Activated T-cell treated with anti-CD3 and anti-CD28 coated beads, Interleukin-2, amount 50 U/mL, for 72 hours (primary cell): ENCODE measurements around the gene RBMS3. TPM values are rescaled to one million over a fixed set of nuclear protein-coding genes. Genes with fewer than 3 reads are reported as not detected.
"Not testable (repeated sequence)": the region's sequence is repeated elsewhere in the genome, so short reads cannot be mapped to it uniquely, and the experiment has no call there.

ENCODE experiments used
- ATAC-seq, 2 donors: fragments of 150-1000 bp; cut with Tn5 transposase; replicated peaks in 1 of 2; 2 replicates each; pipeline ENCODE4 v1.10.0; 2021; ENCODE audit warnings: moderate library complexity in 2 of 2, mild to moderate bottlenecking in 1 of 2
- DNase-seq, 2 donors: peaks; one replicate each; pipeline ENCODE4 v3.0.0; 2021 to 2022; ENCODE audit warnings: mixed read lengths in 1 of 2
- H3K27ac Mint-ChIP-seq: one replicate; pipeline ENCODE4 v1.8.0; 2022; ENCODE audit warnings: mild to moderate bottlenecking, moderate library complexity, mixed read lengths
- H3K27me3 Mint-ChIP-seq: one replicate; pipeline ENCODE4 v1.8.0; 2022; ENCODE audit warnings: low read depth, mixed read lengths
- H3K36me3 Mint-ChIP-seq, 2 donors: one replicate each; pipeline ENCODE4 v1.8.0; 2022; ENCODE audit warnings: mixed read lengths in 2 of 2, mild to moderate bottlenecking in 1 of 2; ENCODE audit not compliant: insufficient read depth in 2 of 2
- H3K4me1 Mint-ChIP-seq: one replicate; pipeline ENCODE4 v1.8.0; 2022; ENCODE audit warnings: low read depth, mixed read lengths
- H3K4me3 Mint-ChIP-seq, 2 donors: one replicate each; pipeline ENCODE4 v1.8.0; 2022; ENCODE audit warnings: mild to moderate bottlenecking in 2 of 2, mixed read lengths in 2 of 2, moderate library complexity in 2 of 2
- H3K9me3 Mint-ChIP-seq, 2 donors: one replicate each; pipeline ENCODE4 v1.8.0; 2022; ENCODE audit warnings: mixed read lengths in 2 of 2
- total RNA-seq, 2 donors: library from RNA; stranded (reverse); gene quantifications; one replicate each; pipeline ENCODE4 v1.2.3, GENCODE V29; 2022

Gene RBMS3
- total RNA-seq, 2 donors from 2014 or later: 2.5 to 3.0 TPM

DNA sequence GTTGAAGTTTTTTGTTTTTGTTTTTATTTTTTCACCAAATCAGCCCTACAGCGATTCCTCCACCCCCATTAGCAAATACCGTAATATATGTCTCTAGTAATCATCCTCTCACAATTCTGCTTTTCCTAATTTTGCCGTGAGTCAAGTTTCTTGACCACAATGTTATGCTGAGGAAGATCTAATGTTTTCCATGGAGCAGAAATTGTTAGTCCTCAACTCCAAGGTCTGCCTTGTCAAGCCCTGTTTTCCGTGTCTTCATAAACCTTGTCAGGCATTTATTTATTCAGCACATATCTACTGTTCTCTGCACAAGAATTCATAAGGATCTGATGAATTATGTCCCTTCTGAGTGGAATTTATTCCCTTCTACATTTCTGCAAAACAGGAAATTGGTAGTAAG lies 372.8 kb downstream of the RBMS3 start:
- H3K27ac Mint-ChIP-seq: no peak overlapping the region
- ATAC-seq: no peak
- H3K4me1 Mint-ChIP-seq: no peaks in the 10 kb centered on the region
- DNase-seq: no peak
- H3K36me3 Mint-ChIP-seq: no peaks in the 10 kb centered on the region
- no peak overlapping the region for H3K4me3 Mint-ChIP-seq
- H3K27me3 Mint-ChIP-seq: peaks cover 7% of the 10 kb centered on the region
- peaks cover 0 to 2% of the 10 kb centered on the region in 2 donors for H3K9me3 Mint-ChIP-seq

DNA sequence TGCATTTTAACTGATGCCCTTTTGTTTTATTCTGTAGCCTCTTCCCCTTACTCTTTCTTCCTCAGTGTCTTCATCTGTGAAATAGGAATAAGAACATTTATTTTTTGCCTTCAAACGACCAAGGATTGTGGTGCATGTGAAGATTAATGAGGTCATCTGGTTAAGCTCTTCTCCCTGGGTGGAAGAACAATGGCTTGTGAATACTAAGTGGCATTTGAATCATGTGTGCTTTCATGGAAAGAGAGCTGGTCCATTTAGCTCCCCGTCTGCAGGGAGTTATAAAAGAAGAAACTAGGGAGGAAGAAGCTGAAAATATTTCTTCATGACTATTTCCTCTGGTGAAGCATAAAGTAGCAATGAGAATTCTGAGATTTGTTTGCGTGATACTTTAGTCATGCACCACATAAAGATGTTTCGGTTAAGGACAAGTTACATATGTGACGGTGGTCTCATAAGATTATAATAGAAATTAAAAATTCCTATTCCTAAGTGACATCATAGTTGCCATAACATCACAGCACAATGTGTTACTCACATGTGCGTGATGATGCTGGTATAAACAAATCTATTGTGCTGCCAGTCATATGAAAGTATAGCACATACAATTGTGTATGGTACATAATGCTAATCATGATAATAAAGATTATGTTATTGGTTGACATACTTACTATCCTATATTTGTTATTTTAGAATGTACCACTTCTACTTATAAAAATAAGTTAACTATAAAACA lies 374.3 kb downstream of the RBMS3 start:
- peaks cover 7% of the 10 kb centered on the region for H3K27me3 Mint-ChIP-seq
- no peaks in the 10 kb centered on the region for H3K36me3 Mint-ChIP-seq
- H3K4me3 Mint-ChIP-seq: no peak overlapping the region
- H3K27ac Mint-ChIP-seq: no peak overlapping the region
- H3K9me3 Mint-ChIP-seq: peaks cover 0 to 2% of the 10 kb centered on the region in 2 donors
- no peak for DNase-seq
- ATAC-seq: no peak
- no peaks in the 10 kb centered on the region for H3K4me1 Mint-ChIP-seq

DNA sequence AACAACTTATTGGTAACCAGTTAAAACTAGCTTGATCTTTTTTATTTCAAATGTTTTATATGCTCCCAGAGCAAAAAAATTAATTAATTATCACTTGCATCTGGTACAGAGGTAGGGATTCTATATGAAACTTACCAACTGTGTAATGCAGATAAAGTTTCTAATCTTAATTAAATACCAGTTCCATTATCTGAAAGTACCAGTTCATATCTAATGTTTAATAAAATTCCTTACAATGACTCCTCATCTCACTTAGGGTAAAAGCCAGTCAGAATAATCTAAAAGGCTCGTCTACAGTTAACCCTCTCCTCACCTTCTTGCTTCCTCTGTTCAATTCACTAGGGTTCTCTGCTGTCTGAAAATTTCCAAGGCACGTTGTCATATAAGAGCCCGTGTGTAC lies 384.8 kb downstream of the RBMS3 start:
- Mint-ChIP-seq H3K9me3 (peaks cover 0 to 2% of the 10 kb centered on the region in 2 donors), H3K4me3 (no peak overlapping the region), H3K4me1 (no peaks in the 10 kb centered on the region), H3K27me3 (peaks cover 16% of the 10 kb centered on the region), H3K36me3 (no peaks in the 10 kb centered on the region), H3K27ac (no peak overlapping the region)
- DNase-seq (no peak), ATAC-seq (no peak)

DNA sequence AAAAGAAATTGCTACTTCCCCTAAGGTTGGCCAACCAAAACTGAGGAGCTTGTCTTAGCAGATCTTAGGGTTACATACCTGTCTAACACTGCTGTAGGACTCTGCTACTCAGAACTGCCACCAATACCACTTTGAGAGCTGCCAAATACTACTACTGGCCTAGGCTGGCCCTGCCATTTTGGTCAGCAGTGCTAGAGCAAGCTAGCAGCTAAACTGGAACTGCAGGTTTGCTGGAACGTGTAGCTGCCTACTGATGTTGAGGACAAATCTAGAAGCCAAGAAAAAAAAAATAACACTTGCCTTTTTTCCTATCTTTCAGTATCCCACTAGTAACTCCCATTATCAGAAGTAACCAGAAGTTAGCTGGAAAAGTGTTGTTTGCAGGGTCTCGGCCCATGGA lies 387.4 kb downstream of the RBMS3 start:
- H3K27ac Mint-ChIP-seq: no peak overlapping the region
- H3K27me3 Mint-ChIP-seq: peaks cover 5% of the 10 kb centered on the region
- H3K36me3 Mint-ChIP-seq: peaks cover 0 to 2% of the 10 kb centered on the region in 2 donors
- no peaks in the 10 kb centered on the region for H3K4me1 Mint-ChIP-seq
- no peak for DNase-seq
- peaks cover 1 to 4% of the 10 kb centered on the region in 2 donors for H3K9me3 Mint-ChIP-seq
- H3K4me3 Mint-ChIP-seq: no peak overlapping the region
- no peak for ATAC-seq

DNA sequence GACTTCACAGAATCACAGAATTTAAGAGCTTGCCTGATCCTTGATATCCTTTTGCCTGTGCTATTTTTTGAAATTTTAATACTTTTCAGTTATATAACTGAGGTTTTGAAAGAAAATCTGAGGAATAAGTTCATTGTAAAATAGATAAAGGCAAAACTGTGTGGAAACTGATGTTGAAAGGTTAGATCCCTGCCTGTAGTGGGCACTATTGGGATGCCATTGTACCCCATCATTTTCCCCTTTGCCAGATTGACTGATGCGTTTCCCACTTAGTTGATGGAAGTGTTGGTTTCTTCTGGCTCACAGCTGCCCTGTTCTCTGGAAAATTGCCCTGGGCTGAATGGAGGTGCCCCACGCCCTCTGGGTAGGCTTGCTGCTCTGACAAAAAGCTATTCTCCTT lies 387.9 kb downstream of the RBMS3 start:
- ATAC-seq: no peak
- Mint-ChIP-seq H3K4me1 (no peaks in the 10 kb centered on the region), H3K36me3 (peaks cover 0 to 2% of the 10 kb centered on the region in 2 donors), H3K4me3 (no peak overlapping the region), H3K27ac (no peak overlapping the region), H3K9me3 (peaks cover 1 to 4% of the 10 kb centered on the region in 2 donors), H3K27me3 (peaks cover 5% of the 10 kb centered on the region)
- DNase-seq: no peak

DNA sequence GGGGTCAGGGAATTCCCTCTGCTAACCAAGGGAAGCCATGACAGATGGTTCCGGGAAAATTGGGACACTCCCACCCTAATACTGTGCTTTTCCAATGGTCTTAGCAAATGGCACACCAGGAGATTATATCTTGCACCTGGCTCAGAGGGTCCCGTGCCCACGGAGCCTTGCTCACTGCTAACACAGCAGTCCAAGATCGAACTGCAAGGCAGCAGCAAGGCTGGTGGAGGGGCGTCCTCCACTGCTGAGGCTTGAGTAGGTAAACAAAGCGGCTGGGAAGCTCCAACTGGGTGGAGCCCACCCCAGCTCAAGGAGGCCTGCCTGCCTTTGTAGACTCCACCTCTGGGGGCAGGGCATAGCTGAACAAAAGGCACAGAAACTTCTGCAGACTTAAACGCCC lies 389.6 kb downstream of the RBMS3 start:
- H3K4me1 Mint-ChIP-seq, H3K27ac Mint-ChIP-seq, H3K27me3 Mint-ChIP-seq, DNase-seq, H3K36me3 Mint-ChIP-seq, H3K9me3 Mint-ChIP-seq, H3K4me3 Mint-ChIP-seq, ATAC-seq: not testable (repeated sequence)

DNA sequence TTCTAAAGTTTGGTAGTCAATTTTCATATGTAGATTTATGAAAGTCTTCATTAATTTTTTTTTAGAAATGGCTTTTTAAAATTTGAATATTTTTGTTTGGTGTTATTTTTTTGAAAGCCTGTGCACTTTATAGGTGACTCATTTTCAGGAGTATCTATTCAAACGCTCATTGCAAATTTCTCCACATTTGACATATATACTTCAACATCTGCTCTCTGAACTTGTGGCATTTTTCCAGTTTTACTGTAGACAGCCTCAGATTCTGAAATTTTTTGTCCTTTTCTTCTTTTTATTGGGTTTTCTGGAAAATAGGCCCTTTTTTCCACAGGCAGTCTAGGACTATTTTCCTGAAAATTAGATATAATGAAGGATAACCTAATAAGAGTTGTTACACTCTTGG lies 396.6 kb downstream of the RBMS3 start:
- no peak for ATAC-seq
- DNase-seq: no peak
- Mint-ChIP-seq H3K36me3 (peaks cover 2% of the 10 kb centered on the region in 2 donors), H3K4me3 (no peak overlapping the region), H3K27me3 (peaks cover 8% of the 10 kb centered on the region), H3K4me1 (no peaks in the 10 kb centered on the region), H3K27ac (no peak overlapping the region), H3K9me3 (peaks cover 4% of the 10 kb centered on the region in 2 donors)

DNA sequence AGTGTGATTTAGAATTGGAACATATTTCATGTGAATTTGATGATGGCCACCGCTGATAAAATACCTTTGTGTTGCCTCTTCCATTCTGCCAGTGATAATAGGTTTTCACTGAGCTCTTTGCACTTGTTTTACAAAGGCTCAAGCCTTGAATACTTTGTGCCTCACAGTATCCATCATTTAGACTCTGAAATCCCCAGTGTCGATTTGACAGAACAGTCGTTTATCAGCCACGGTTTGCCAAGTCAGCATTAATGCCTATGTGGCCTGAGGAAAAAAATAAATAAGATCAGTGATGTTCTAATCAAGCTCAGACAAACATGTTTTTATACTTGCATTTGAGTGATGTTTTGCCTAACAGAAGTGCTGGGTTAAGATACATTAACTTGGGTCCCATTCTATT lies 399.1 kb downstream of the RBMS3 start:
- peaks cover 12% of the 10 kb centered on the region for H3K4me1 Mint-ChIP-seq
- no peak for ATAC-seq
- no peaks in the 10 kb centered on the region for H3K36me3 Mint-ChIP-seq
- H3K4me3 Mint-ChIP-seq: no peak overlapping the region
- peaks cover 15% of the 10 kb centered on the region for H3K27me3 Mint-ChIP-seq
- no peak overlapping the region for H3K27ac Mint-ChIP-seq
- no peak for DNase-seq
- no peaks in the 10 kb centered on the region for H3K9me3 Mint-ChIP-seq

DNA sequence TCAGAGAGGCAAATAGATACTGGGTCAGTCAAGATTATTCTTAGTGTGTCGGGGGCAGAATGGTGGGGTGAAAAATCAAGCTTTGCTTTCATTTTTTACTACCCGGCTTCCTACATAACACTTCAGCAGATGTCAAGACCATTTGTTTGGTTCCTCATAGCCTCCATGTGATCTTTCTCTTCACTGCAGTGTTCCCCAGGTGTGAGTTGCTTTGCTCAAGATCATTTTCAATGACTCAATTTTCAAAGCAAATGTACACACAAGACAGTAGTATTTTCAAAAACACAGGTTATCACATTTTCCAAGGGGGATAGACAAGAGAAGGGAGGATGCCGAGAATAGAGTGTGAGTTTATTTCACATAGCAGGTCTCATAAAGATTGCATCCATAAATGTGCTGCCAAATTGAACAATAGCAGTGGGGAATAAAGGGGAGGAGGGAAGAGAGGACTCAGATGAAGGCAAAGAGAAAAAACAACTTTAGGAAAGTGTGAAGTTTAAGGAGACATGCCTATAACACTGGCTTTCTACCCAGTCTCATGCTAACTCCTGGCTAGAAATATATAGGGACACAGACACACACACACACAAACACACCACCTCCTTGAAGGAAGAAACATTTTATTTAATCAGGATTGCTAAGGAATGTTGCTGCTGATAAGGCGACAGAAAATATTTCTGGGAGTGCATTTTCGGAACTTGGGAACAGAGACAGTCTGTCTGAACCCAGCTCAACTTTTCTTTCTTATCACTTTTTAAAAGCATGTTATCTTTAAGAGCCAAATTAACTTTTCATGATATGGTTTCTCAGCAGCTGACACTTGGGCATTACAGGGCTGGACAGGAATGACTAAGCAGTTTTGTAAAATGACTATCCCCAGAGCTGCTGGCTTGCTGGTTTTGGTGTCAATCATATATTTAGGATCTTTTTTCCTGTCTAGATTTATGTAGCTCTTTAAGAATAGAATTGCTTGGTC lies 402.4 kb downstream of the RBMS3 start:
- H3K4me1 Mint-ChIP-seq: peaks cover 34% of the 10 kb centered on the region
- ATAC-seq (peak in 1 of 2 donors; percentile 44), DNase-seq (peak; percentile 7 to 12)
- peaks cover 0 to 2% of the 10 kb centered on the region in 2 donors for H3K9me3 Mint-ChIP-seq
- peaks cover 2% of the 10 kb centered on the region in 2 donors for H3K36me3 Mint-ChIP-seq
- peak overlapping the region in 1 of 2 donors; percentile 16 for H3K4me3 Mint-ChIP-seq
- no peak overlapping the region for H3K27ac Mint-ChIP-seq
- peaks cover 21% of the 10 kb centered on the region for H3K27me3 Mint-ChIP-seq

DNA sequence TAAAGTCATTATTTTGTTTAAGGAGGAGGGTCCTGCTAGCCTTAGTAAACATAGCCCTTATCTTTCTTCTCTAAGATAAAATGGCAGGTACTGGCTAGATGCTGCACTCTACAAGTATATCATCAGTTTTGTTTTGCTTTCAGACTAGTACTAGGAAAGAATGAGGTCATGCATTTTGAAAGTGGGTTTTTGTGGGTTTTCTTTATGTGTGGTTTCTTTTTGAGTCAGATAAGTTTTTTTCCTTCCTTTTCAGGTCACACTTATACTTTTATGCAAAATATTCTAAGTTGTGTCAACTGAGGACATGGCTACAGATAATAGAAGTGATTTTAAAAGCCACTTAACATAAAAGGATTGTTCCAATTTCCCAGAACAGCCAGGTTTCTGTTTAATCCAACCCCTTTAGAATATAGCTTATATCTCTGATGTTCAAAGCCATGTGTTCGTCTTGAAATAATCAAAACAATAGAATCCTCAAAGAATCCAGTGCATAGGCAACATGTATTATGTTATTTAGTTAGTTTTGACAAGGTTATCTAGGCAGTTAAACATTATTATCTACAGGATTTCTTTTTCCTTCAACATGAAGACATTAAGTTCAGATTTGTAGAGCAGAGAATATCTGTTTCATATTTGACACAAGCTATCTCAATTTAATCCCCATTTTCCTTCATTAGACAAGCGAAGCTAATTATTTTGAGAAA lies 406.2 kb downstream of the RBMS3 start:
- Mint-ChIP-seq H3K4me1 (peaks cover 34% of the 10 kb centered on the region), H3K4me3 (peak overlapping the region in 1 of 2 donors; percentile 14), H3K9me3 (peaks cover 0 to 2% of the 10 kb centered on the region in 2 donors), H3K27me3 (peaks cover 17% of the 10 kb centered on the region), H3K36me3 (peaks cover 2% of the 10 kb centered on the region in 2 donors), H3K27ac (peak overlapping the region; percentile 82)
- peak in 1 of 2 donors; percentile 2 for DNase-seq
- ATAC-seq: peak; percentile 96

DNA sequence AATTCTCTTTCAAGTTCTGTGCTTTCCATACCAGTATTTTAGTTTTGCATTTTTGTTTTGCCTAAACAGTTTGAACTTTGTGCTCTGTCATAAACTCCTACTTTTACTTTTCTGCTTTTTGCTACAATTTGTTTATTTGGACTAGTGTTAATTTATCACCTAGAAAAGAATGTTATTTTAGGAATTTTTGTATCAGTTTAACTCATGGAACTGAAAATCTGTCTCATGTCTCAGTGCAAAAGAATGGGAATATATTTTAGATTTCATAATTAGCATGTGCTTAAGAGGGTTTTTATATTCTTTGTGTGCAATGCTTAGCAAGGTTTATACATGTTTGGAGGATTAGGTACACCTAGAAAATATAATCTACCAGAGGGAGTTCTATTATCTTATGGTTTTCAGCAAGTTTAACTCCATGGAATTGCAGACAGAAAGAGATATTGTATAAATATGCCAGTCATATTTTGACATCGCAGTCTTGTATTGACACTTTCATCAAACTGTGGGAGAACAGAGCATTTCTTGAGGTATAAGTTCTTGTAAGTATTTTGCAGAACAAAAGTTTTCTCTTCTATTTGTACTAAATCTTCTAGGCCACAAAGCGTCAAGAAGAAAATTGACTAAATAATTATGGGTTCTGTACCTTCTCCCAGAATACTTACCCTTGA lies 409.9 kb downstream of the RBMS3 start:
- H3K4me3 Mint-ChIP-seq: no peak overlapping the region
- DNase-seq (no peak), ATAC-seq (no peak)
- peaks cover 28% of the 10 kb centered on the region for H3K27me3 Mint-ChIP-seq
- peaks cover 1 to 2% of the 10 kb centered on the region in 2 donors for H3K9me3 Mint-ChIP-seq
- H3K27ac Mint-ChIP-seq: no peak overlapping the region
- H3K36me3 Mint-ChIP-seq: peaks cover 2% of the 10 kb centered on the region in 2 donors
- H3K4me1 Mint-ChIP-seq: peaks cover 22% of the 10 kb centered on the region

DNA sequence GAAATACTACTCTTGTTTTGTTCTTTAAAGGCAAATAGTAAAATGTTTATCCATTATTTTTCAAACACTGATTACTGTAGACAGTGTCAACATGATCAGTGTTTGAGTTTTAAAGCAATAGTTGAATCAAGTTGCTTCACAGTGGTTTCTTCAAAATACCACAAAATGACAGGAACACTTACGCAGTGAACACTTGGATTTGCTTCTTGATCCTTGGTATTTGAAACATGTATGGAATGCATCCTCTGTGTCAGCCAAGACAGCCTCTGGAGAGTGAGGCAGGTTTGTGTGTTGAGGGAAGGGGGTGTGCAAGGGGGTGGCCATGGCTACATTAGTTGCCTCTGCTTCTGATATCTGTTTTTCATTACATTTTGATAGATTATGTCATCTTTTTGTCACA lies 413.0 kb downstream of the RBMS3 start:
- Mint-ChIP-seq H3K27ac (no peak overlapping the region), H3K27me3 (peaks cover 23% of the 10 kb centered on the region), H3K9me3 (peaks cover 0 to 1% of the 10 kb centered on the region in 2 donors), H3K4me1 (no peaks in the 10 kb centered on the region), H3K4me3 (no peak overlapping the region), H3K36me3 (no peaks in the 10 kb centered on the region)
- ATAC-seq (no peak), DNase-seq (no peak)
